Stimulated activated CD8-positive, alpha-beta memory T cell treated with anti-CD3 and anti-CD28 coated beads, Interleukin-4, amount 100 ng/mL, for 1 hour (primary cell): ENCODE measurements around the gene KRTAP9-2.
"Not testable (repeated sequence)": the region's sequence is repeated elsewhere in the genome, so short reads cannot be mapped to it uniquely, and the experiment has no call there.

Experiments
- DNase-seq, 2 donors: peaks; one replicate each; pipeline ENCODE4 v3.0.0-alpha.2; 2020; ENCODE audit warnings: low read depth in 2 of 2, low spot score in 1 of 2

KRTAP9-2 gene

GRCh38 chr17:41226598-41227095, at the start of gene KRTAP9-2:
KRTAP9-2 (plus strand) TSS chr17:41226648; CDS start chr17:41226655, 7 bp downstream.
- not testable (repeated sequence) for DNase-seq

- no peak for DNase-seq
Measured at GRCh38 chr17:41176744-41177387, 49.6 kb upstream of the KRTAP9-2 start.

- no peak for DNase-seq
Measured at GRCh38 chr17:41177727-41178271, 48.6 kb upstream of the KRTAP9-2 start, which contains the start of gene KRTAP4-2. KRTAP4-2 (minus strand) TSS chr17:41178221; CDS start chr17:41178164, 57 bp downstream.

GRCh38 chr17:41178341-41178740, 48.1 kb upstream of the KRTAP9-2 start:
- DNase-seq, result no peak

- no peak for DNase-seq
Measured at GRCh38 chr17:41178843-41179616, 47.4 kb upstream of the KRTAP9-2 start.

- no peak for DNase-seq
Measured at GRCh38 chr17:41184480-41184961, 41.9 kb upstream of the KRTAP9-2 start, which contains the start of gene KRTAP4-1. KRTAP4-1 (minus strand) TSS chr17:41184911; CDS start chr17:41184854, 57 bp downstream.

GRCh38 chr17:41185001-41185400, 41.4 kb upstream of the KRTAP9-2 start:
- no peak for DNase-seq

- DNase-seq, result no peak
Measured at GRCh38 chr17:41186872-41187271, 39.6 kb upstream of the KRTAP9-2 start.

- DNase-seq, result not testable (repeated sequence)
Measured at GRCh38 chr17:41189837-41190318, 36.6 kb upstream of the KRTAP9-2 start, which contains the start of gene KRTAP9-1. KRTAP9-1 (plus strand) TSS chr17:41189887; CDS start chr17:41189887, 0 bp downstream.

GRCh38 chr17:41190328-41190727, 36.1 kb upstream of the KRTAP9-2 start:
- no peak for DNase-seq

GRCh38 chr17:41196068-41196467, 30.4 kb upstream of the KRTAP9-2 start:
- no peak for DNase-seq

- no peak for DNase-seq
Measured at GRCh38 chr17:41199421-41200078, 26.9 kb upstream of the KRTAP9-2 start.

GRCh38 chr17:41211845-41212466, 14.5 kb upstream of the KRTAP9-2 start:
- no peak for DNase-seq

- DNase-seq, result no peak
Measured at GRCh38 chr17:41212524-41213169, 13.8 kb upstream of the KRTAP9-2 start.

GRCh38 chr17:41215681-41216080, 10.8 kb upstream of the KRTAP9-2 start:
- DNase-seq, result no peak

GRCh38 chr17:41223821-41224220, 2.6 kb upstream of the KRTAP9-2 start:
- DNase-seq, result no peak

- DNase-seq, result no peak
Measured at GRCh38 chr17:41226051-41226450, 397 bp upstream of the KRTAP9-2 start.

- no peak for DNase-seq
Measured at GRCh38 chr17:41230094-41230493, 3.6 kb downstream of the KRTAP9-2 start.

GRCh38 chr17:41231731-41232130, 5.3 kb downstream of the KRTAP9-2 start:
- no peak for DNase-seq
